ENCODE data around the gene CDKAL1.

DNA sequence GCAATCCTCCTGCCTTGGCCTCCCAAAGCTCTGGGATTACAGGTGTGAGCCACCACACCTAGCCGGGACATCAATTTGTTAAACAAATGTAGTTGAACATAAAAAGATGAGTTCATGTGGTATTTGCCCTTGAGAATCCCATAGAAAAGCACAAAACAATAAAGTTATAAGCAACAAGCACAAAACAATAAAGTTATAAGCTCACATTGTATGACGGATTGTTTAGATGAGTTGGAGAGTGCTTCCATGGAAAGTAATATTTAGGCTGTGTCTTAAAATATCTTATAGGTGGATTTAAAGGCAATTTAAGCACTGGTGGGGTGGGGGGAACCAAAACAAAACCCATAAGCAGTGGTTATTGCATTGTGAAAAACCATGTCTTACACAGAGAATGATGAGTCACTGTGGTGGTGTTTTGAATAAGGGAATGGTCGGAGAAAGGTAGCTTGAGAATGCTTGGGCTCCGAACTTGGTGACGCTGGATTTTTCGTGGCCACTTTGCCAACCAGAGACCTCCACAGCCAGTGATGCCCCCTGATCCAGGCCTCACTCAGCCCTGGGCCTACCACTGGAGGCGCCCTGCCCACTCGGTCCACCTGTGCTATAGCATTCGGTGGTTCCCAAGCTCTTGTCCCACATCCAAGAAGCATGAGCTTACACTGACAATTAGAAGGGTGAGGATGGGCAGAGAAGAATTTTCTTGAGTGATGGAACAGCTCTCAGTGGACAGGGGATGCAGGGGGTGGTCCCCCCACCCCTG lies 256.0 kb downstream of the CDKAL1 start:
- TF ChIP-seq, protein P1, sequence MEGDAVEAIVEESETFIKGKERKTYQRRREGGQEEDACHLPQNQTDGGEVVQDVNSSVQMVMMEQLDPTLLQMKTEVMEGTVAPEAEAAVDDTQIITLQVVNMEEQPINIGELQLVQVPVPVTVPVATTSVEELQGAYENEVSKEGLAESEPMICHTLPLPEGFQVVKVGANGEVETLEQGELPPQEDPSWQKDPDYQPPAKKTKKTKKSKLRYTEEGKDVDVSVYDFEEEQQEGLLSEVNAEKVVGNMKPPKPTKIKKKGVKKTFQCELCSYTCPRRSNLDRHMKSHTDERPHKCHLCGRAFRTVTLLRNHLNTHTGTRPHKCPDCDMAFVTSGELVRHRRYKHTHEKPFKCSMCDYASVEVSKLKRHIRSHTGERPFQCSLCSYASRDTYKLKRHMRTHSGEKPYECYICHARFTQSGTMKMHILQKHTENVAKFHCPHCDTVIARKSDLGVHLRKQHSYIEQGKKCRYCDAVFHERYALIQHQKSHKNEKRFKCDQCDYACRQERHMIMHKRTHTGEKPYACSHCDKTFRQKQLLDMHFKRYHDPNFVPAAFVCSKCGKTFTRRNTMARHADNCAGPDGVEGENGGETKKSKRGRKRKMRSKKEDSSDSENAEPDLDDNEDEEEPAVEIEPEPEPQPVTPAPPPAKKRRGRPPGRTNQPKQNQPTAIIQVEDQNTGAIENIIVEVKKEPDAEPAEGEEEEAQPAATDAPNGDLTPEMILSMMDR (IDR thresholded peaks at IDR 0.05; ENCODE audit: low read length), result no peak
- TF ChIP-seq EZH2 (optimal IDR thresholded peaks at IDR 0.05; ENCODE audit: low read depth, low read length) (no peak), EZH2phosphoT487 (IDR thresholded peaks at IDR 0.05; ENCODE audit: low read length) (no peak)
